HG02852 (cell line): Measurements from ENCODE around the gene RYR3.

Experiments
- ATAC-seq: cut with Tn5 transposase; IDR thresholded peaks from one replicate; pipeline ENCODE4 v1.9.1; 2021; ENCODE audit warnings: mild to moderate bottlenecking, moderate library complexity; ENCODE audit not compliant: unreplicated experiment

The RYR3 gene

GRCh38 chr15:33445984-33446383 lies 135.2 kb downstream of the RYR3 start:
- ATAC-seq, result no peak

DNA sequence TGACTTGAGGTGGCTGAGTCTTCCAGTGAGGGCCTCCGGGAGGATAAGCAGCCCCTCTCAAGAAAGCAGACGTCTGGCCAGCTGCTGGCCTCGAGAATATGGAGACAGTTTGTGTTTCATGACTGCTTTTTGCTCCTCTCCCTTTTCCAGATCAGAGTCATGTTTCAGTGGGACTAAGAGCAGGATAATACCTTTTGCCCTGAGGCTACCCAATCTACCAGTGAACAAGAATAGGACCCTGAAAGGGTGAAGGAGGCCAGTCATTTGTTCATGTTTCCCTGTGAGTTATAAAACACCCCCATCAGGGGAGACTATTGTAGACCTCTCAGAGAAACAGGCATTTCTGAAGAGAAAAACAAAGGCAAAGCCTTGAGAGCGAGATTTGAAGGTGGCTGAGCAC lies 137.4 kb downstream of the RYR3 start:
- no peak for ATAC-seq

GRCh38 chr15:33448961-33449606 lies 138.3 kb downstream of the RYR3 start:
- ATAC-seq, result no peak

GRCh38 chr15:33449810-33450209 lies 139.0 kb downstream of the RYR3 start:
- no peak for ATAC-seq

GRCh38 chr15:33451385-33451784 lies 140.6 kb downstream of the RYR3 start:
- ATAC-seq, result no peak

DNA sequence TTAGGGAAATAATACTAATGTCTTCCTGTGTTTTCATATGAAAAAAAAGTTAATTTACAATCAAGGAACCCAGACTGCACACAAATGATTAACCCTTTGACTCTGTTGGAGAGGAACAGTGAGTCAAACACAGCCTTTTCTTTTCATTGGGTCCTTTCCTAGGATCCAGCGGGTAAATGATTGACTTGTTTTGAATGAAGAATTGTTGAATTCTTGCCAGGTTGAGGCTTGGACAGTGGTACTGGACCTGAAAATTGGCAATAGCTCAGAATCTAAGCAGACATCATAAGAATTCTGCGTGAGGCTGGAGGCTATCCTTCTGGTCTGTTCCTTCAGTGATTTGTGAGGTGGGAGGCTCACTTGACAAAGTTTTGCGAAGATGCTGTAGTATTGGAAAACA lies 143.0 kb downstream of the RYR3 start:
- ATAC-seq, result no peak

GRCh38 chr15:33454346-33454745 lies 143.6 kb downstream of the RYR3 start:
- ATAC-seq, result no peak

DNA sequence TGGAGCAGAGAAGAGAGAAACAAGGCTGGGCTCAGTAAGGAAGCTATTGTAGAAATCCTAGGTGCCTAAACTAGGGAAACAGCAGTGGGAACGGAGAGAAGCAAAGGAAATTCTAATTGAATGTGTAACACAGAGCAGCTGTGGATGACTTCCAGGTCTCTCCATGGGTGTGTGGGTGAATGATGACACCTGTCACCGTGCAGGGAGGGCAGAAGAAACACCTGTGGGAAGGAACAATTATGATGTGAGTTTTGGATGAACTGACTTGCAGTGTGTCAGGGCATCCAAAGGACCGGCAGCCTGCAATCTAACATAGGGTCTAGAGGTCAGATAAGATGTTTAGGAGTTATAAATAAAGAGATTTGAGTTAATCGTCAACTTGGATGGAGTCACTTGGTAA lies 144.2 kb downstream of the RYR3 start:
- ATAC-seq, result no peak

DNA sequence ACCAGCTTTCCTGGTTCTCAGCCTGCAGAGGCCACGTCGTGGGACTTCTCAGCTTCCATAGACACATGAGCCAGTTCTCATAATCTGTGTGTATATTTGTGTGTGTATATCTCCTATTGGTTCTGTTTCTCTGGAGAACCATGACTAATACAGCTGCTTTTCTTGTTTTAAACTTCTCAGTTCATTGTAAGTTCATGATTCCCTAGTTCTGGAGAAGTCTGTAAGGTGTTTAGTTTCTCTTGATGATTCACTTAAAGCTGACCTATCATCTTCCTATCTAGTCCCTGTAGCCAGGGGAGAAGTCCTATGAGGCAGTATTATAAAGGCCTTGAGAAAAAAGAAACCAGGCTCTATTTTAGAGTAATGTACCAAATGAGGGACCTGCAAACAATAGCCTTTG lies 147.7 kb downstream of the RYR3 start:
- ATAC-seq, result no peak

DNA sequence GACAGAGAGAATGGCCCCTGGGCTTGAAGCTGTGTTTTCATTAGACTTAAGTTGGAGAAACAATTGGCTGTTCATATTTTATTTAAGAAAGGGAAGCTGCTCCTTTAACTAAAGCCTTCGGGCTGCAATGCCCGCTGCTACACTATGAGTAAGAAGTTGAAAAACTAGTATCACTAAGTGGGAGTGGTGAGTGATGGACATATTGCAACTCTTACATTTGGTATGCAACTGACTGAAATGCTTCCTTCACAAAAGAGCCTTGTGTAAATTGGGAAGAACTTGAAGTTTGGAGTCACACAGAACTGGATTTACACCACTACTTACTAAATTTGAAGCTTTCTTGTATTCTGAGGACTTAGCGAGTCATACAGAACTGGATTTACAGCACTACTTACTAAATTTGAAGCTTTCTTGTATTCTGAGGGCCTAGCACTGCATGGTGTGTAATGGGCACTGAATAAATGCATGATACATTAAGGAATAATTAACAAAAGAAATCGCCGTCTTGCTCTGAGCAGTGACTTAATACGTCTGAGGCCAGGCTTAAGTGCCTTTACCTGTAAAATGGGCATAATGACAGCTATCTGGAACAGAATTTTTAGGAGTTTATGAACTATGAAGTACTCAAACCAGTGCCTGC lies 149.5 kb downstream of the RYR3 start:
- ATAC-seq, result no peak

- no peak for ATAC-seq
Measured at GRCh38 chr15:33461671-33462070, 150.9 kb downstream of the RYR3 start.

GRCh38 chr15:33467146-33467815 lies 156.5 kb downstream of the RYR3 start:
- ATAC-seq, result no peak

DNA sequence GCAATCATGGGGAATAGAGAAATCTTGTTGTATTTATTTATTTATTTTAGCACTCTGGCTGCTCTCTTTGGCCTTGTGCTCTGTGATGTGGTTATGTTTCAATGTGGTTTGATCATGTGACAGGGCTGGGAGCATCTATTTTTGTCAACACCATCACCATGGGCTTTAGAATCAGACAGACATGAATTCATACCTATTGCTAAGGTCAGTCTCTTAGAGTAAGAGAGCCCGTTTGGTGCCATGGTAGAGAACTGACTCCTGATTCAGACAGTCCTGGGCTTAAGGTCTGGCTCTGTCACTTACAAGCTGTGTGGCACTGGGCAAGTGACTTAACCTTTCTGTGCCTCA lies 157.0 kb downstream of the RYR3 start:
- ATAC-seq, result no peak

GRCh38 chr15:33468740-33469139 lies 158.0 kb downstream of the RYR3 start:
- ATAC-seq, result no peak

DNA sequence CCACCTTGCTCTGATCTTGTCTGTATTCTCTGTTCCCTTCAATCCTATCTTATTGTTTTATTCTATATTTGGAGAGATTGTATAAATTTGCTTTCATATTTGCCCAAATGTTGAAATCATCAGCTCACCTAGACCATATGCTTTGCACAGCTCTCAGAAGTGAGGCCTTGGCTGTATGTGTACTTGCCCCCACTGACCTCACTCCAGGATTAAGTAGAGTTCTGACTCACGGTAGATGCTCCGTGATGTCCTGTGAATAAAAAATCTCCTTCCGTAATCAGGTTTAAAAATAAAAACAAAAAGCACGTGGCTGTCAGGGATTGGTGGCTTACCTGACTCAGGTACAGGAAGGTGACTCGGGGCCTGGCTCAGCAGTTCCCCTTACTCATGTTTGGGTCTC lies 162.2 kb downstream of the RYR3 start:
- no peak for ATAC-seq

- no peak for ATAC-seq
Measured at GRCh38 chr15:33473714-33474113, 162.9 kb downstream of the RYR3 start.

DNA sequence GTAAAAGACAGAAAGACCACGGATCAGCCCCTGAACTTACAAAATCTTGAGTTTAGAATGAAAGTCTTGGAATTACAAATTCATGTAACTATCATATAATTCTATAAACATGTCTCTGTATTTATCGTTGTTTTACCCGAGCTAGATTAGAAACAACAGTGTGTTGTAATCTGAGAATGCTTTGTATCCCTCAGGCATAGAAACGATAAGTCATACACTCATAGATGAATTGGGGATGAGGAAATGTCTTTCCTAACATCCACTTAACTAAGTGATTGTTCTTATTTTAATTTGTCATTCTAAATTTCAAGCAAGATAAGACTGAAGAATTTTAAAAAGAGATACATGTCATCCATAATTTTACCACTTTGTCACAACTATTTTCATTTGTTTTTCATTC lies 165.3 kb downstream of the RYR3 start:
- ATAC-seq, result no peak

GRCh38 chr15:33476908-33477307 lies 166.1 kb downstream of the RYR3 start:
- ATAC-seq, result no peak

- no peak for ATAC-seq
Measured at GRCh38 chr15:33489335-33489734, 178.6 kb downstream of the RYR3 start.

GRCh38 chr15:33490703-33491102 lies 179.9 kb downstream of the RYR3 start:
- ATAC-seq, result no peak

GRCh38 chr15:33492434-33493052 lies 181.8 kb downstream of the RYR3 start:
- no peak for ATAC-seq

- no peak for ATAC-seq
Measured at GRCh38 chr15:33494306-33494705, 183.5 kb downstream of the RYR3 start.
